ENCODE results near the gene RNASE12.

DNA sequence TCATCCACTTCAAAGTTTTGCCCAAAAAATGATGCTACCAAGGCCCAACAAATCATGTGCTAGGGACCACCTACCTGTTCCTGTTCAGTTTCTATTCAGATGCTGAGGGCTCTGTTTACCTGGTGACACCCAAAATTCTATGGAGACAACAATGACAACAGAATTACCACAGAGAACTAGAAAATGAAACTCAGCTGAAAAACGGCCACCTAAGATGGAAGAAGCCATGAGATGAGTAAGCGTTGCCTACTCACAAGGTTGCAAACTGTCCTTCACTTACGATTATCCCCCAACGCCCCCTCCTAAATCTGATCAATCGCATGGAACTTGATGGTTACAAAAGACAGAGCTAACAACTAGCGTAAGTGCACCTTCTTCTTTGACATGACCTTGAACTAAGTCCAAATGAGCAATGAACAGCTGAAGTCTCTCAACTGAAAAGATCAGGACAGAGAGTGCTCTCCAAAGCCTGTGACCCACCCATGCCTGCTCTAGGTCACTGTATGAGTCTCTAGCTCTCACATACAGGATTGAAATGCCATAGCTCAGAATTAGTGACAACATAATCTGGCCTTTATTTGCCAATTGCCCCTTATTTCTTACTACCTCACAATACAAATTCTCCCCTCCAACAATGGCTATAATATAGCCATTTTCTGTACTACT, 3.6 kb downstream of the RNASE12 start, which contains the start of gene RNASE11:
- TF ChIP-seq, protein P1, sequence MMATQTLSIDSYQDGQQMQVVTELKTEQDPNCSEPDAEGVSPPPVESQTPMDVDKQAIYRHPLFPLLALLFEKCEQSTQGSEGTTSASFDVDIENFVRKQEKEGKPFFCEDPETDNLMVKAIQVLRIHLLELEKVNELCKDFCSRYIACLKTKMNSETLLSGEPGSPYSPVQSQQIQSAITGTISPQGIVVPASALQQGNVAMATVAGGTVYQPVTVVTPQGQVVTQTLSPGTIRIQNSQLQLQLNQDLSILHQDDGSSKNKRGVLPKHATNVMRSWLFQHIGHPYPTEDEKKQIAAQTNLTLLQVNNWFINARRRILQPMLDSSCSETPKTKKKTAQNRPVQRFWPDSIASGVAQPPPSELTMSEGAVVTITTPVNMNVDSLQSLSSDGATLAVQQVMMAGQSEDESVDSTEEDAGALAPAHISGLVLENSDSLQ (IDR thresholded peaks at IDR 0.05), result no peak
- TF ChIP-seq HDGF (IDR thresholded peaks at IDR 0.05; ENCODE audit: borderline replicate concordance) (no peak), SP1 (IDR thresholded peaks at IDR 0.05) (no peak), SUZ12 (IDR thresholded peaks at IDR 0.05) (no peak), CTBP1 (IDR thresholded peaks at IDR 0.05; ENCODE audit: borderline replicate concordance) (no peak), TARDBP (IDR thresholded peaks at IDR 0.05) (no peak), FOXA1 (IDR thresholded peaks at IDR 0.05) (no peak), NFRKB (IDR thresholded peaks at IDR 0.05) (no peak), LEF1 (IDR thresholded peaks at IDR 0.05; ENCODE audit: borderline replicate concordance) (no peak), BHLHE40 (IDR thresholded peaks at IDR 0.05; ENCODE audit: borderline replicate concordance) (no peak)

Data from HEK293T (cell line).